ENCODE data around the gene KCNH3.
"Not testable (repeated sequence)": the region's sequence is repeated elsewhere in the genome, so short reads cannot be mapped to it uniquely, and the experiment has no call there.

Gene KCNH3

DNA sequence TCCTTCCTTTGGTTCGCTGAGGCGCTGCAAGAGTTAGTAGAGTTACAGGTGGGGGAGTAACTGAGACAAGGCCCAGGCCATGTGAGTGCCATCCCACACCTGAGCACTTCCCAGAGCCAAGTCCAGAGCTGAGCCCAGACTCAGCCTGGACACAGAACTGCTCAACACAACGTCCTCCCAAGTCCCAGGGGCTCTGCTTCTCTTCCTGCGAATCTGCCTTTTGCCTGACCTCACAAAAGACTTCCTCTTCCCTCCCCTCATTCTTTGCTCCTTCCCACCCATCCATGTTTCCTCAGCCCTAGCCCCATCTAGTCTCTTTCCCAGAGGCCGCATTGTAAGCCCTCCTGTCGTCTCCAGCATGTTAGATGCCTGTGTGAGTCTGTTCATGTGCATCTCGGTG, 45.8 kb downstream of the KCNH3 start:
- DNase-seq (ENCODE audit: low read depth, low spot score) = no peak

DNA sequence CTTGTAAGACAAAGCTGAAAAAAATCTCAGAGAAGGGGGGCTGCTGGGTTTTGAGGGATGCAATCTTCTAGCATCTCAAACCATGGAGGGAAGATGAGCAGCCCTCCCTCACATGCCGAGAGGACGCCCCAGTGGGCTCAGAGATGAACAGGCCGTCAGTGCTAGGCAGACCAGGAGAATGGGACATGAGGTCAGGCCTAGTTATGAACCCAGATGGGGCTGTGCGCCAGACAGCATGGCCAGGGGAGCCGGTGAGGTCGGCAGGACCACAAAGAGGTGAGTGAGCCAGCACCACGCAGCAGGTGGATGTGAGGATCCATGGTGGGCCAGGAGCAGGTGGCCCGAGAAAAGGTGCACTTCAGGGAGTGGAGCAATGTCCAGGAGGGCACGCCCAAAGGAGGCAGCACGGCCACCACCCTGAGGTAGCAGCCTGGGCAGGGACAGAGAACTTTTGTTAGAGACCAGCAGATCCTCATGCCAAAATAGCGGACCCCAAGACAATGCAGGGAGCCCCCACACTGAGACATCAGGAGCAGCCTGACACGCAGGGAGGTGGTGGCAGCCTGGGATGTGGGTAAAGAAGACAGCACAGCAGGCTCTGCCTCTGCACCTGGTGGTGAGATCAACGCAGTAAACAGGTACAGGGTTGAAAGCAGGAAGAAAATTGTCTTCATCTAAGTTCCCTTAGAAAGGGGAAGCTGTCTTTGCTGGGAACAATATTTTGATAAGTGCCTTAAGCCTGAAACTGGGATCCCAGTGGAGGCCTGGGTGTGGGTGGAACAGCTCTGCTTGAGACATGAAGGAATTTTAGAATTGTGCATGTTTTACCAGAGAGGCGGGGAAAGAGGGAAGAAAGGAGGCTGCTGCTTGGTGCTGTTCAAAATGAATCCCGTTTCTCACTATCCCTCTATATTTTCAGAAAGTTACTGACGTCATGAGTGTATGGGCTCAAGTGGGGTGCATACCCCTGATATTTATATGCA, 46.9 kb downstream of the KCNH3 start:
- no peak for DNase-seq (ENCODE audit: low read depth, low spot score)

DNA sequence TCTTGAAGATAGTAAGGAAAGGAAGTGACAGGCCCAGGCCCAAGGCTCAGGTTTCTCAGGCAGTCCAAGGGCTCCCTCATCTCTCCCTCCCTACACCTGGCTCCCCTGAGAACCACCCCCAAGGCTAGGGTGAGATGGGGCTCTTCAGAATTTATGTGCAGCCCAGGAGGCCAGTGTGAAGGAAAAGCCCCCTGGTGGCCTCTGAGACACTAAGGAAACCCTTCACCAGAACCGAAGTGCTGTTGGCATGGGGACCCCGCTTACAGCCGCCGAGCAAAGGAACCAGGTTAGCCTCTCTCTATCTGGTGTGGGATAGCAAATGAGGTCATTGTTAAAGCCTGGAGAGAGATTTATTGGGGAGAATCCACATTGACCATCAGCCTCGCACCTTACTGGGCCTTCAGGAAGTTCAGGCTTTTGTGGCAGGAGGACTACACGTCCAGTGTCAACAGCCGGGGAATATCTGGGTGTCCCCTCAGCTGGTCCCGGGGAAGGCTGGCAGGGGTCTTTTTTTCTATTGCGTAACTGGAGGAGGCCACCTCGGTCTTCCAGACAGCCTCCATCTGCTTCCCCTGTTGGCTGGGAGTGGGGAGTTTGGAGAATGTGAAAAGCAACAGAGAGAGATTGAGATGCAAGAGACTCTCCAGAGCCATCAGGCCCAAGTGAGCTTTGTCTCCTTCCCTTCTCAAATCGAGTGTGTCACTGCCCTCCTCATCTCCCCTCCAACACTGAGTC, 48.5 kb downstream of the KCNH3 start:
- no peak for DNase-seq (ENCODE audit: low read depth, low spot score)

DNA sequence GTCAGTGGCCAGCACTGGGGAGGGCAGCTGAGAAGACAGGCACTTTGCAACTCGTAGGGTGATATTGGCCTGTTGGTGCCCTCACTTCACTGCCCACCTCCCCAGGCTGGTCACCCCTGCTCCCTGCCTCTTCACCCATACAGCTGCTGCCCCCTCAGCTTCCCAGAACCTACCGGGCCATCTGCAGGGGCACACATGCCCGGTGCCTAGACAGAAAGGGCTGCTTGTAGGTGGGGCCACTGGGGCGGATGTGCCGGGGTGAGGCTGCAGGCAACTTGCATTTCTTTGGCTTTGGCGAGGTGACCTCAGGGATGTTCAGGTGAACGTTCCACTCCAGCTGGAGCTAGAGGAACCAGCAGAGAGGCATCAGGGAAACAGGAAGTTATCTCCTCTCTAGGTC, 49.5 kb downstream of the KCNH3 start:
- no peak for DNase-seq (ENCODE audit: low read depth, low spot score)

DNA sequence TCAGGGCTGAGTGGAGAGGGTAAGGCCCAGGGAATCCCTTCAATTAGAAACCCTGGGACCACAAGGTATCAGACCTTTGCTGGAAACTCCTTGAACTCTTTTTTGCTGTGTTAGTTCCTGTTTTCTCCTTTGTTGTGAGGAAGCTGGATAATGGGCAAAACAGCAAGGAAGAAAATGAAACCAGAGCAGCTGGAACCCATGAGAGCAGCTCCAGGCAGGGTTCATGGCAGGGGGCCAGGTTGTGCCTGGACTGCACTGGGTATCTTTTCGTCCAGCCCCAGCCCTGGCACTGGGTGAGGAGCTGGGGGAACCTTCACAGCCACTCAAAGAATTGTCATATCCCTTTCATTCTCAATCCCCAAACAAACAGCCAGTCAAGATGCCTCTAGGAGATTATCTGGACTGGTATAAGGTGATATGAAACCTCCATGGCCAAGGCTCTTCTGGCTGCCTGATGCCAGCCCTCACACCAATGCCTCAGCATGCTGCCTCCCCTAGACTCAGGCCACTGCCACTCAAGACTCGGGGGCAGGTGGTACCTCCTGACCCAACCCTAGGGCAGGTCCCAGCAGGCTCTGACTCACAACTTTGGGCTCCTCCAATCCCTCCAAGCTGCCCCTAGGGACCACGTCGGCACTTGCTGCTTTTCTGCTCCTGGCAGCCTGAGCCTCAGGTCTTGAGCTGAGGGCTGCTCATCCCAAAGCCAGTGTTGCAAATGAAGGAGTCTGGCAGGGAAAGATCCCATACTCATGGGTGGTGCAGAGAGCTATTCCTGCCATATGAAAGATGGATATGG, 50.1 kb downstream of the KCNH3 start:
- no peak for DNase-seq (ENCODE audit: low read depth, low spot score)

DNA sequence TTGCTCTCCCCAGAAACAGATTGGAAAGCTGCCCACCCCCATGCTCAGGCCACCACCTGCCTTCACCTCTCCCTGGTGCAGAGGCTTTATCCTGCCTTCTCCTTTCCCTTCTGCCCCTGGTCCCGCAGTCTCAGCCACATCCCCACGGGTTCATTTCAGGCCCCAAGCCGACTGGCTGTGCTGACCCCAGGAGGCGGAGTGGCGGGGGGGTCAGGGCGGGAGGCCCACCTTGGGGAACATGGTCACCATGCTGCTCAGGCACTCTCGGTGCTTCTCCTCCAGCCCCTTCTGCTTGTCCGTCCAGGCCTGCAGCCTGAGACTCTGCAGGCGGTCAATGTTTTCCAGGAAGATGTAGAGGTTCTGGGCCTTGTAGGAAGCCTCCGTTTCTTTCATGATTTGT, 59.7 kb downstream of the KCNH3 start:
- DNase-seq (ENCODE audit: low read depth, low spot score) = no peak

DNA sequence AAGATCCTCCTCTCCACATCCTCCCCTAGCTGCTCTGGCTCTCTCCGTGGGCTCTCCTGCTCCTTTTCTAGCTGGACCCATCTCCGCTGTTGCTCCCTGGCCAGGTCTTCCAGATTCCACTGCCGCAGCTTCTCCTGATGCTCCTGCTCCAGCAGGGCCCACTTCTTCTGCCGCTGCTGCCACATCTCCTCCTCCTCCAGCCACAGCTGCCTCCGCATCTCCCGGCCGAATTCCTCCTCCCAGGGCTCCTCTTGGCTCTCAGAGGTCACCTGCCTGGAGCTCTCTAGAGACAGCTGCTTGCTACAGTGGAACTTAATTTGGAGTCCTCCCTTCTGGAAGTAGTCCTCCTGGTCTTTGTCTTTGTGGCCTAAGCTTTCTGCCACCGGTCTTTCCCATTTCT, 61.1 kb downstream of the KCNH3 start:
- DNase-seq (ENCODE audit: low read depth, low spot score) = no peak

DNA sequence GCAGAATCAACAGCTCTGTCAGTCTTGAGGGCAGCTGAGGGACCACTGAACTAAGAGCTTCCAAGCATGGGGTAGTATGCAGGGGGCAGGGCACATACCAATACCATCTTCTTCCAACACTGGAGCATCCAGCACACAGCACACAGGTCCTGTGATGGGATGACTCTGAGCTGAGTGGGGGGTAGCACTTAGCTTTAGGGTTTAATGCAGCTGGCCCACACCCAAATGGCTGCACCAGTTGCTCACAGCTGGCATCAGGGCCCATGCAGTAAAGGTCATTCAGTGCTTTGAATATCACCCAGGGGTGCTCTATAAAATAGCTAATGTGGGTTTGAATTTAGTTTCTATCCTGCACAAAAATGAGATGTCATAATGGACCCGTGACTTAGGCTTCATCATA, 64.9 kb downstream of the KCNH3 start:
- no peak for DNase-seq (ENCODE audit: low read depth, low spot score)

DNA sequence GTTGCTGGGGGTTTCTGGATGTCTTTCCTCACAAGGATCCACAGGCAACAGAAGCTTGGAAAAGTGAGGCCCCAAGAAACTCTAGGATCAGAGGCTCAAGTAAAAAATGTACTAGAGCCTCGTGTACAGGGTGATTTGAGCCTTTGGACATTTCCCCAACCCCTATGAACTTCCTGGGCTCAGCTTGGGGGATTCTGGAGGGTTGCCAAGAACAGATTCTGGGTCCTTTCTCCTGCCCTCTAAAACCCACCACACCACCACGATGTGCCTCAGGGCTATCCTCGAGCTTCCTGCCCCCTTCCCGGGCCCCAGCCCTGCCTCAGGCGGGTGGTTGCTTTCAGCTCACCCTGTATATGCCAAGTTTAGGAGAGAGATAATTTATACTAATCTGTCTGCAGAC, 66.0 kb downstream of the KCNH3 start:
- DNase-seq (ENCODE audit: low read depth, low spot score) = no peak

DNA sequence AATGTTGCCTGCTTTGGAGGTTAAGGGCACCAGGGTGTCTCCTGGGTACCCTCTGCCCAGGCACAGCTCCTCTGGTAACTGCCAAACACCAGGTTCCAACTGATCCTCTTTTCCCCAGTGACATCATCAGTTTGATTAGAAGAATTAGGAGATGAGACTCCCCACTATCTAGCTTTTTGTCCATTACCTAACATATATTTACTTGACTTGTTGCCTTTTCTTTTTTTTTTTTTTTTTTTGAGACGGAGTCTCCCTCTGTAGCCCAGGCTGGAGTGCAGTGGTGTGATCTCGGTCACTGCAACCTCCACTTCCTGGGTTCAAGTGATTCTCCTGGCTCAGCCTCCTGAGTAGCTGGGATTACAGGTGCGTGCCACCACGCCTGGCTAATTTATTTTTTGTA, 66.7 kb downstream of the KCNH3 start, which contains the start of gene FAM186B:
TSS of gene FAM186B (minus strand) at position 101 of the 400 bp plus-strand sequence. CDS start 162 bp downstream, outside the sequence.
- not testable (repeated sequence) for DNase-seq (ENCODE audit: low read depth, low spot score)

Data from smooth muscle cell of the brain vasculature (primary cell).